Stomach (tissue), 4 donors: ENCODE results near the gene GFY.
"Not testable (repeated sequence)": the region's sequence is repeated elsewhere in the genome, so short reads cannot be mapped to it uniquely, and the experiment has no call there.

Source experiments
- EP300 ChIP-seq: sonication (generic); formaldehyde crosslinking; IDR thresholded peaks from one replicate; pipeline ENCODE4 v1.6.1; 2017; ENCODE audit warnings: antibody characterized with exemption
- POLR2A ChIP-seq, 4 donors: fragments of 450-650 bp; IDR thresholded peaks; one replicate each; pipeline ENCODE4 v1.6.1; 2016; ENCODE audit warnings: antibody characterized with exemption in 4 of 4, control low read depth in 2 of 4, mild to moderate bottlenecking in 1 of 4, moderate library complexity in 1 of 4
- POLR2AphosphoS5 ChIP-seq, 3 donors: sonication (generic); formaldehyde crosslinking; IDR thresholded peaks; one replicate each; pipeline ENCODE4 v1.6.1; 2016; ENCODE audit warnings: antibody characterized with exemption in 3 of 3
- TF ChIP-seq, protein P1 (sequence below), 7 experiments: fragments of 450-650 bp in 4 of 7; fragments of 200-600 bp in 3 of 7; sonication (generic) in 3 of 7; IDR thresholded peaks; one replicate each; pipeline ENCODE4 v1.5.1; 2016 to 2019; ENCODE audit warnings: antibody characterized with exemption in 7 of 7, control low read depth in 2 of 7, mild to moderate bottlenecking in 1 of 7

DNA sequence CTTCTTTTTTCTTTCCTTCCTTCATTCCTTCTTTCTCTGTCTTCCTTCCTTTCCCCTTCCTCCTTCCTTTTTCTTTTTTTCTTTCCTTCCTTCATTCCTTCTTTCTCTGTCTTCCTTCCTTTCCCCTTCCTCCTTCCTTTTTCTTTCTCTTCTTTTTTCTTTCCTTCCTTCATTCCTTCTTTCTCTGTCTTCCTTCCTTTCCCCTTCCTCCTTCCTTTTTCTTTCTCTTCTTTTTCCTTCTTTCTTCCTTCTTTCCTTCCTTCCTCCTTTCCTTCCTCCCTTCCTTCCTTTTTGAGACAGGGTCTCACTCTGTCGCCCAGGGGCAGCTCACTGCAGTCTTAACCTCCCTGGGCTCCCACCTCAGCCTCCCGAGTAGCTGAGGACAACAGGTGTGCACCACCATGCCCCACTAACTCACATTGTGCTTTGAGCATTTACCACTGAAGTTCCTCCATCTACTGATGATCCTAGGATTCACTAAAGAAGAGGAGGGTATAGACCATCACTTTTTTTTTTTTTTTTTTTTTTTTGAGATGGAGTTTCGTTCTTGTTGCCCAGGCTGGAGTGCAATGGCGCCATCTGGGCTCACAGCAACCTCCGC, 19.0 kb downstream of the GFY start:
- TF ChIP-seq, protein P1, sequence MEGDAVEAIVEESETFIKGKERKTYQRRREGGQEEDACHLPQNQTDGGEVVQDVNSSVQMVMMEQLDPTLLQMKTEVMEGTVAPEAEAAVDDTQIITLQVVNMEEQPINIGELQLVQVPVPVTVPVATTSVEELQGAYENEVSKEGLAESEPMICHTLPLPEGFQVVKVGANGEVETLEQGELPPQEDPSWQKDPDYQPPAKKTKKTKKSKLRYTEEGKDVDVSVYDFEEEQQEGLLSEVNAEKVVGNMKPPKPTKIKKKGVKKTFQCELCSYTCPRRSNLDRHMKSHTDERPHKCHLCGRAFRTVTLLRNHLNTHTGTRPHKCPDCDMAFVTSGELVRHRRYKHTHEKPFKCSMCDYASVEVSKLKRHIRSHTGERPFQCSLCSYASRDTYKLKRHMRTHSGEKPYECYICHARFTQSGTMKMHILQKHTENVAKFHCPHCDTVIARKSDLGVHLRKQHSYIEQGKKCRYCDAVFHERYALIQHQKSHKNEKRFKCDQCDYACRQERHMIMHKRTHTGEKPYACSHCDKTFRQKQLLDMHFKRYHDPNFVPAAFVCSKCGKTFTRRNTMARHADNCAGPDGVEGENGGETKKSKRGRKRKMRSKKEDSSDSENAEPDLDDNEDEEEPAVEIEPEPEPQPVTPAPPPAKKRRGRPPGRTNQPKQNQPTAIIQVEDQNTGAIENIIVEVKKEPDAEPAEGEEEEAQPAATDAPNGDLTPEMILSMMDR (IDR thresholded peaks at IDR 0.05) = not testable (repeated sequence)
- TF ChIP-seq POLR2AphosphoS5 (IDR thresholded peaks at IDR 0.05); EP300; POLR2A (IDR thresholded peaks at IDR 0.05): not testable (repeated sequence)
